Smooth muscle cell (in vitro differentiated cells): ENCODE results near the gene OGFOD2. TPM values are rescaled to one million over a fixed set of nuclear protein-coding genes. Genes with fewer than 3 reads are reported as not detected.

Experiments used
- DNase-seq: peaks from one replicate; lab custom pipeline; 2025; ENCODE audit not compliant: unreplicated experiment; lab: John Stamatoyannopoulos, UW
- H2AFZ ChIP-seq: fragments of 200-600 bp; sonication (generic); 2 replicates; pipeline ENCODE4 v1.6.0; 2016; ENCODE audit warnings: antibody characterized with exemption, low read depth, mild to moderate bottlenecking
- H3F3A ChIP-seq: fragments of 200-600 bp; sonication (generic); 2 replicates; pipeline ENCODE4 v1.6.0; 2017; ENCODE audit warnings: antibody characterized with exemption, low read depth
- H3K27ac ChIP-seq: fragments of 200-600 bp; sonication (generic); 2 replicates; pipeline ENCODE4 v1.5.1; 2016; ENCODE audit warnings: low read depth, mild to moderate bottlenecking
- H3K27me3 ChIP-seq: fragments of 200-600 bp; sonication (generic); 2 replicates; pipeline ENCODE4 v1.6.1; 2016; ENCODE audit warnings: low read depth, mild to moderate bottlenecking
- H3K36me3 ChIP-seq: fragments of 200-600 bp; sonication (generic); 2 replicates; pipeline ENCODE4 v1.5.1; 2016; ENCODE audit warnings: low read depth
- H3K4me1 ChIP-seq: fragments of 200-600 bp; sonication (generic); 2 replicates; pipeline ENCODE4 v1.5.1; 2016; ENCODE audit warnings: low read depth
- H3K4me2 ChIP-seq: fragments of 200-600 bp; sonication (generic); 2 replicates; pipeline ENCODE4 v1.6.0; 2016; ENCODE audit warnings: mild to moderate bottlenecking
- H3K4me3 ChIP-seq: fragments of 200-600 bp; sonication (generic); 2 replicates; pipeline ENCODE4 v1.5.1; 2016; ENCODE audit warnings: mild to moderate bottlenecking
- H3K79me2 ChIP-seq: fragments of 200-600 bp; sonication (generic); 2 replicates; pipeline ENCODE4 v1.6.0; 2016; ENCODE audit warnings: low read depth, mild to moderate bottlenecking
- H3K9ac ChIP-seq: fragments of 200-600 bp; sonication (generic); 2 replicates; pipeline ENCODE4 v1.6.0; 2016; ENCODE audit warnings: low read depth
- H3K9me3 ChIP-seq: fragments of 200-600 bp; sonication (generic); replicated peaks from 2 replicates; pipeline ENCODE4 v1.5.1; 2016; ENCODE audit warnings: low read depth
- H4K20me1 ChIP-seq: fragments of 200-600 bp; sonication (generic); 2 replicates; pipeline ENCODE4 v1.6.0; 2016; ENCODE audit warnings: low read depth
- WGBS: methylation state at CpG from one replicate; pipeline ENCODE4 v1.1.7; 2016; ENCODE audit warnings: low lambda C conversion rate; 5-methylcytosine and 5-hydroxymethylcytosine counted together
- polyA plus RNA-seq: library from polyadenylated mRNA; unstranded; fragments of >200 nt; fragmentation: Nextera tagmentation; extraction: Ambion mirVana; gene quantifications from 2 replicates; pipeline ENCODE4 v1.2.1, GENCODE V29; 2016
- total RNA-seq: library from RNA; depleted of rRNA; stranded (reverse); fragments of >200 nt; gene quantifications from 2 replicates; pipeline ENCODE4 v1.2.3, GENCODE V29; 2014
- TF ChIP-seq, protein P1 (sequence below): fragments of 200-600 bp; sonication (generic); IDR thresholded peaks from 2 replicates; pipeline ENCODE4 v1.5.1; 2017; ENCODE audit warnings: borderline replicate concordance, mild to moderate bottlenecking, antibody characterized with exemption; ENCODE audit not compliant: insufficient read depth, poor library complexity, severe bottlenecking

Gene OGFOD2
- total and polyA plus RNA-seq, 2 experiments from 2014 or later, result 9.7 to 15.8 TPM

DNA sequence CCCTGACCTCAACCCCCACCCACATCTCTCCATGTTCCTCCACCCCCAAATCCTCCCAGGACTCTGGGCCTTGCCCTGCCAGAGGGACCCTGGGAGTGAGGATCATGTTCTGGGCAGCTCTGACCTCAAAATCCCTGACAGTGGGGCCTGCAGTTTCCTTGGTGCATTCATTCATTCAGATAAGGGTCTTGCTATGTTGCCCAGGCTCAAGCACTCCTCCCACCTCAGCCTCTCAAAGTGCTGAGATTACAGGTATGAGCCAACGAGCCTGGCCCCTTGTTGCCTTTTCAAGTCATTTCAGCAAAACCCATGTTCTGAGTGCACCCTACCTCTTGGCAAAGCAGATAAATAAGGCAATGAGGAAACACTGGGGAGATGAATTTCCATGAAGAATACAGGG lies 35.1 kb downstream of the OGFOD2 start:
- TF ChIP-seq, protein P1, sequence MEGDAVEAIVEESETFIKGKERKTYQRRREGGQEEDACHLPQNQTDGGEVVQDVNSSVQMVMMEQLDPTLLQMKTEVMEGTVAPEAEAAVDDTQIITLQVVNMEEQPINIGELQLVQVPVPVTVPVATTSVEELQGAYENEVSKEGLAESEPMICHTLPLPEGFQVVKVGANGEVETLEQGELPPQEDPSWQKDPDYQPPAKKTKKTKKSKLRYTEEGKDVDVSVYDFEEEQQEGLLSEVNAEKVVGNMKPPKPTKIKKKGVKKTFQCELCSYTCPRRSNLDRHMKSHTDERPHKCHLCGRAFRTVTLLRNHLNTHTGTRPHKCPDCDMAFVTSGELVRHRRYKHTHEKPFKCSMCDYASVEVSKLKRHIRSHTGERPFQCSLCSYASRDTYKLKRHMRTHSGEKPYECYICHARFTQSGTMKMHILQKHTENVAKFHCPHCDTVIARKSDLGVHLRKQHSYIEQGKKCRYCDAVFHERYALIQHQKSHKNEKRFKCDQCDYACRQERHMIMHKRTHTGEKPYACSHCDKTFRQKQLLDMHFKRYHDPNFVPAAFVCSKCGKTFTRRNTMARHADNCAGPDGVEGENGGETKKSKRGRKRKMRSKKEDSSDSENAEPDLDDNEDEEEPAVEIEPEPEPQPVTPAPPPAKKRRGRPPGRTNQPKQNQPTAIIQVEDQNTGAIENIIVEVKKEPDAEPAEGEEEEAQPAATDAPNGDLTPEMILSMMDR, result no peak
- H3K4me2 ChIP-seq, result no peak overlapping the region

DNA sequence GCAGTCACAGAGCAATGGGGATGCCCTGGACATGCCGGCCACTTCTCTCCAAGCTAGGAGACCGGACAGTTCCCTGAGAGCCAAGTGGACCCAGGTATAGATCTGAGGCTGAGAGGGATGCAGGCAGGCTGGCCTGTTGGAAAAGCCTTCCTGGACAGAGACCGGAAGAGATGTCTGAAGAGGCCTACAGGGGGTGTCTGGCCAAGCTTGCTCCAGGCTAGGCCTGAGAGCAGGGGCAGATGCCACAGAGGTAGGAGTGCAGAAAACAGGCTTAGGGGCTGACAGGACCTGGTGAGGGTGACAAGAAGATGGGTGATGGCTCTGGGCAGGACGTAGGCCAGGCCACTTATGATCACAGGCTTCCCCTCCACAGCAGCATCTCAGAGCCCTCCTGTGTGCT lies 35.6 kb downstream of the OGFOD2 start:
- Histone ChIP-seq H3K79me2 (no peaks in the 10 kb centered on the region), H3K4me1 (no peaks in the 10 kb centered on the region), H3K4me2 (no peak overlapping the region), H4K20me1 (no peaks in the 10 kb centered on the region), H2AFZ (no peak overlapping the region), H3K9me3 (no peaks in the 10 kb centered on the region), H3K9ac (no peak overlapping the region), H3K4me3 (no peak overlapping the region), H3F3A (no peaks in the 10 kb centered on the region), H3K27ac (no peak overlapping the region), H3K36me3 (no peaks in the 10 kb centered on the region), H3K27me3 (no peaks in the 10 kb centered on the region)
- DNase-seq, result no peak
- TF ChIP-seq, protein P1, result no peak
- WGBS, result 95% methylated on average over 4 of the region's 4 CpGs

More for the DNA sequence above, 35.1 kb downstream of the OGFOD2 start:
- WGBS, result 100% methylated on average over 1 of the region's 1 CpG
- Histone ChIP-seq H4K20me1 (no peaks in the 10 kb centered on the region), H3K79me2 (no peaks in the 10 kb centered on the region), H3K9ac (no peak overlapping the region), H3F3A (no peaks in the 10 kb centered on the region), H3K4me3 (no peak overlapping the region), H3K27ac (no peak overlapping the region), H2AFZ (no peak overlapping the region), H3K4me1 (no peaks in the 10 kb centered on the region), H3K9me3 (no peaks in the 10 kb centered on the region), H3K27me3 (no peaks in the 10 kb centered on the region), H3K36me3 (no peaks in the 10 kb centered on the region)
- no peak for DNase-seq

DNA sequence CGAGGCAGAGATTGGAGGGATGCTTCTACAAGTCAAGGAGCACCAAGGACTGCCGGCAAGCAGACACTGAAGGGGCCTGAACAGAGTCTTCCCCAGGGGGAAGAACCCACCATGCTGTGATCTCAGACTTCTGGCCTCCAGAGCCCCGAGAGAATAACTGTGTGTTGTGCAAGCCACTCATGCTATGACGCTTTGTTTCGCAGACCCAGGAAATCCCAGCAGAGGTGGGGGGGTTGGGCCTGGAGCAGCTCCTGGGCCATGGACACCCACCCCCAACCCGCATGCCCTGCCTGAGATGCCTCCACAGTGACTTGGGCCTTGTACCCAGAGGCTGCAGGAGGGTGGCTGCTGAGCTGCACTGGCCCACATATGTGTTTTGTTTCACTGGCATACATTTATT lies 36.7 kb downstream of the OGFOD2 start:
- H4K20me1 ChIP-seq, result no peaks in the 10 kb centered on the region
- H3K4me1 ChIP-seq, result no peaks in the 10 kb centered on the region
- H3K27me3 ChIP-seq, result no peaks in the 10 kb centered on the region
- no peaks in the 10 kb centered on the region for H3F3A ChIP-seq
- H3K9ac ChIP-seq, result no peak overlapping the region
- no peaks in the 10 kb centered on the region for H3K36me3 ChIP-seq
- H3K9me3 ChIP-seq, result no peaks in the 10 kb centered on the region
- H2AFZ ChIP-seq, result no peak overlapping the region
- no peak for DNase-seq
- no peak overlapping the region for H3K4me2 ChIP-seq
- TF ChIP-seq, protein P1, result no peak
- no peak overlapping the region for H3K4me3 ChIP-seq
- 70% methylated on average over 6 of the region's 6 CpGs for WGBS
- no peak overlapping the region for H3K27ac ChIP-seq
- no peaks in the 10 kb centered on the region for H3K79me2 ChIP-seq
